ENCODE data around the gene TMEM44.
A peak's percentile ranks its signal among the peaks of the same experiment; 100 is the strongest.

Gene TMEM44

DNA sequence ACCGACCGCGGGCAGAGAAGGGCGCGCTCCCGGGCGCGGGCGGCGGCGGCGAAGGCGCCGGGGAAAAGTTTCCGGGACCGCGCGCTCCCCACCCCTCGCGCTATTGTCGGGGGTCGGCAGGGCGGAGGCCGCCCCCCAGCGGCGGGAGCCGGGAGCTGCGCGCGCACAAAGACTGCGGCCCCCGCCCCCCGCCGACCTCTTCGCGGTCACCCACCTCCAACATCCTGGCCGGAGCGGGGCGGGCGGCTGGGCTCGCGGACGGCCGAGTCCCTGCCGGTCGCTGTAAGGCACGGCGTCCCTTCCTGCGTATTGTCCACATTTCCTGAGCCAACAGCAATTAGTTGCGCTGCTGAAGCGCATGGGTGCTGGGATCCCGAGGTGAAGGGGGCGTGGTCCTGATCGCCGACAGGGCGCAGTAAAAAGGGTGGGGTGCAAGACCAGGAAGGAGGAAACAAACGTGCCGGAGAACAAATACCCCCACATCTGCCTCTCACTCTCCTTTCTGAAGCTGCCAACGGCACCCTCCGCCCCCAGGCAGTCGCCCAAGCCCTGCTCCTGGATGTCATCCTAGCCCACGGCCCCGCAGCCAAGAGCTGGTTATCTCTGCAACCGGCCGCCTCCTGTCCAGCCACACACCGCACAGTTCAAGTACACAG, at the start of gene TMEM44:
TSS of gene TMEM44 (minus strand) at position 71 of the 656 bp plus-strand sequence. CDS start 204 bp downstream, outside the sequence.
- DNase-seq = peak; percentile 23

DNA sequence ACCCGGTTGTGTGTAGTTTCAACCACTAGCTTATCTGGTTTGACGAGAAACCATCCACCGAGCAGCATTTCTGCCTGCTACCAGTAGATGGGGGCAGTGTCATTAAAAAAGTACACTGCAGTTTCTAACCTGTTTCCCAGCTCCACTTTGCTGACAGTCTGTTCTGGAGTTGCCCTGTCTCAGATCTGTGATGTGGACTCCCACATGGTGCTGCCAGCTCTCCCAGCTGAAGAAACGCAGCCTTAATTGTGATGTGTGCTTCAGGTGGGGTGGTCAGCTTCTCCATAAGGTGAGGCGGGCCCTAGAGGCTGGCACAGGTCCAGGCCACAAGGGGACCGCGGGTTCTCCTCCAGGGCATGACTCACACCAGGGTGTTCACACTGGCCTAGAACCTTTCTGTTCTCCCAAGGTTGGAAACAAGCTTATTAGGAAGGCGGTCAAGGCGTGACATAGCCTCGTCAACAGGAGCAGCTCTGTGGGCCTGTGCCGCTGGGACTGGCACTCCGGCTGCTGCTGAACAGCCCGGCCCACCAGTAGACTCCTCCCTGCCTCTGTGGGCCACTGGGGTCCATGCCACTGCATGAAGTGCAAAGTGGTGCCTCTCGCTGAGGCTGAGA, 49.6 kb upstream of the TMEM44 start:
- DNase-seq = peak; percentile 91

DNA sequence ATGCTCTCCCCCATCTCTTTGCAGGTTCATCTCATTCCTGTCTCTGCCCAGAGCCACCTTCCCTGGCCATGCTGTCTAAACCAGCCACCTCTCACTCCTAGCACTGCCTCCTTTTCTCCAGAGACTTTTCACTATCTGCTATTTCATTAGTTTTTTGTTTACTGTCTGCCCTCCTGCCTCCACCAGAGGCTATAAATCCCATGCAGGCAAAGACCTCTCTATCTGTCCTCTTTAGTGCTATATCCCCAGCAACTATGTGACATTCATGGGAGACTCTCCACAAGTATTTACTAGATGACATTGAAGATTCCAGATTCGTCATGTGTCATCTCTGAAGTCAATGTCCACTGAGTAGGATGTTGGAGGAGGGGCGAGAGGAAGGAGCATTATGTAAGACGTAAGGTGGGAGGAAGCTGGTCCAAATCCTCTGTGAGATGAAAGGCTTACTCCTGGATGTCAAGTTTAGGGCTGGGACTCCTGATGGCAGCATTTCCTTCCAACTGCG, 49.0 kb upstream of the TMEM44 start:
- DNase-seq = no peak

GRCh38 chr3:194680888-194681615, 47.8 kb upstream of the TMEM44 start:
- no peak for DNase-seq

DNA sequence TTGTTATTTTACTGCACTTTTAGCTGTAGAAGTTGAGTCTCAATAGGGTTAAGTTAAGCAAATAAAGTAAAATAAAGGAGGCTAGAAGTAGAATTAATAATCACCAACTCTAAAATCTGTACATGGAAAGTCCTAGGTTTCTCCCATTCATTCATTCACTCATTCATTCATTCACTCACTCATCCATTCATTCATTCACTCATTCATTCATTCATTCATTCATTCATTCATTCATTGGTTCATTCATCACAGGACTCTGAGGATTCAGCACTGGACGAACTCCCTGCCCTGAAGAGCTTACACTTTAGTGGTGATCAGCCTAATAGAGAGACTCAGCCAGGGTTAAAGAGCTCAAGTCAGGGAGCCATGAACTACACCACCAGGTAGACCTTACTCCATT, 43.3 kb upstream of the TMEM44 start:
- DNase-seq = no peak

DNA sequence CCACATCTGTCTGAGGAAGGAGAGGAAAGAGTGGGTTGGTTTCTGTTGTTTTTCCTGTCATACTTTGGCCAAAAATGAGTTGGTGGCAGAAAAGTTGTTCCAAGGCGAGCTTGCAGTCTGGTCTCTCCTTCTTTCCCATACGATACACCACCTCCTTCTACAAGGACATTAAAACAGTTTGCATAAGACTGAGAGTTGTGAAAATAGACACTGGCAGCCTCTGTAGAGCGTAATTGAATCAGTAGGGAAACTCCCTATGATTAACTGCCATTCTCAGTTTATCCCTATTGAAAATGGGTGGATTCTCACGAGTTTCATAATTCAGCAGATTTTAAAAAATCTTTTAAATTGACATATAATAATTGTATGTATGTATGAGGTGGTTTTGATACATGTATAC, 42.5 kb upstream of the TMEM44 start:
- DNase-seq = no peak

- no peak for DNase-seq
Observed at GRCh38 chr3:194675081-194675640, 41.9 kb upstream of the TMEM44 start.

GRCh38 chr3:194673761-194674160, 40.5 kb upstream of the TMEM44 start:
- DNase-seq = no peak

- DNase-seq = no peak
Observed at GRCh38 chr3:194672876-194673275, 39.7 kb upstream of the TMEM44 start.

GRCh38 chr3:194671900-194672808, 38.9 kb upstream of the TMEM44 start, which contains the start of gene LSG1:
LSG1 (minus strand) TSS chr3:194672191; CDS start chr3:194672162, 29 bp downstream.
- peak; percentile 95 for DNase-seq

DNA sequence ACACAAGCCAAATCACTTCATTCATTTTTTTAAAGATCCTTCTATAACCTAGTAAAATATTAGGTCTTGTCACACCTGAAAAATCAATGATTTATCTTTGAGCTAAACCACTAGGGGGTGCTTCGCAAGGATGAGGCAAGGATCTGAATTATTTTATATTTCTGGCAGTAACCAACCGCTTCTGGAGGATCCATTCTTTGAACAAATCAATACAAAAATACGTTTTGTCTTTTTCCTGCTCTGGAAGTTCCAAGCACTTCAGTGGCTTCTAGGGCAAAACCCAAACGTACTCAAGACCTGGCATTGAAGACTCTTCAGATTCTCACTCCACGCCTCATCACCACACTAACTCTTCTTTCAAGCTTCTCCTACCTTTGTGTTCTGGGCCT, 38.3 kb upstream of the TMEM44 start:
- no peak for DNase-seq

DNA sequence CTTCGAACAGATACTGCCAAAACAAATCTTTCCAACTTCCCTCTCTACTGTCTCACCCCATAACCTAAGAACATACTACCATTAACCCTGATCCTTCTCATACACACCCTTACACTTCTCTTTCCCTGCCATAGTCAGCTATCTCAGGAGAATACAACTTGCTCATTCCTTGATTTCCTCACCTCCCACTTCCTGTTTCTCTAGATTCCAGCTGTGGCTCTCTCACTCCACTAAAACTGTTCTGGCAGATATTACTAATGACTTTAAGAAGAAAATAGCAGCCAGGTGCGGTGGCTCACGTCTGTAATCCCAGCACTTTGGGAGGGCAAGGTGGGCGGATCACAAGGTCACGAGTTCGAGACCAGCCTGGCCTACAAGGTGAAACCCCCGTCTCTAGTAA, 34.1 kb upstream of the TMEM44 start:
- DNase-seq = no peak

DNA sequence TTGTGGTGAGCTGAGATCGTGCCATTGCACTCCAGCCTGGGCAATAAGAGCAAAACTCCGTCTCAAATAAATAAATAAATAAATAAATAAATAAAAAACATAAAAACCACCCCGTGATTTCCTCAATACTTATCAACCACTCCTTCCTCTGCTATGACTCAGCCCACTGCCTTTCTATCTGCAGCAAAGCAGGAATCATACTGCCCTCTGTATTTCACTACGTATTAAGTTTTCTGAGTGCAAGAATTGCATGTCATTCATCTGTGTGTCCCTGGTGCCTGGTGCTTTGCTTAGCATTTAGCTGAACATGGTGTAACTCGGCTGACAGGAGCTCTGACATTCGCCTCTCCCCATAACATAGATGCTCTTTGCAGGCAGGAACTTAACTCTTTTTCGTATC, 31.6 kb upstream of the TMEM44 start:
- DNase-seq = no peak

DNA sequence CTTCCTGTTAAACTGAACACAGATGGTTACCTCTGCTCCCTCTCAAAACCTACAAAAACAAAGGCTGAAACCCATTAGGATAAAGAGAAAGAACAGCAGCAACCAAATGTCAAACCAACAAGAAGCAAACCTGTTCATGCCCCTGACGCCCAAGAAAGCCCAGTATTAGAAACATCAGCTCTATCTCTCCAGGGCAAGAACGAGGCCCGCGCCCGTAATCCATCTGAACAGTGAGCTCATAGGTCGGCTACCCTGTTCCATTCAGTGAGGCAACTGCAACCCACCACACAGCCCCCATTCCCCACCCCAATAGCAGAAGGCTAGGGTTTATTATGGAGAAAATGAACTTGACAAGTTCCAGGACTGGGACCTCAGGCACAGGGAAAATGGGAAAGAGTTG, 28.7 kb upstream of the TMEM44 start:
- DNase-seq = peak; percentile 30

- DNase-seq = peak; percentile 53
Observed at GRCh38 chr3:194661374-194661773, 28.2 kb upstream of the TMEM44 start.

- no peak for DNase-seq
Observed at GRCh38 chr3:194659778-194660177, 26.6 kb upstream of the TMEM44 start.

DNA sequence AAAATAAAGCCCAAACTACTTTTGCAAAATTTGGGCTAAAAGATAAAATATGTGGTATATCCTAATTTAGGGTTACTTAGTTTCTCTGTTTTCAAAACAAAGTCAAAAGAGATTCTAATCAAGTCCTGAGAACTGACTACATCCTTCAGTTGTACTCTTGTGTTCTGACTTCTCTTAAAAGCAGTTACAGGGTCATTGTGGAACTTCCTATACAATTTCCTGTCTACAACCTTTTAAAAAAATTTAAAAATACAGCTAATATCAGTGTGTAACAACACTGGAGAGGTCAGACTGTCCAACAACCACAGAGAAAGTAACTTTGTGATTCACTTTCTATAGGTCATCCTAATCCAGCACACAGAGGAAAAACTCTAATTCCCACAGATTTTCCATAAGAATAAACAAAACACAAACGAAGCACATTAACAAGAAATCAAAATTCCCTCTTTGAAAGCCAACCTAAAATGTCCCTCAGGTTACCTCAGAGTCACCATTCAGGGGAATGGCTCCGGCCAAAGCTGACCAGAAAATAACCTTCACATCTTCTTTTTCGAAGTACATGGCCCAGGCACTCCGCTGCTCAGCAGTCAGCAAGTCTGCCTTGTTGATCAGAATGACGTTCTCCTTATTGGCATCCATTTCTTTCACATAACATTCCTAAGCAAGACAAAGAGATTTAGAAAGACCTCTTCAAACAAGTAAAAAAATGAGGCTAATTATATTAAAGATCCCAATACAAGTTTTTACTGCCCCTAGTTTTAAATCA, 25.4 kb upstream of the TMEM44 start:
- no peak for DNase-seq

DNA sequence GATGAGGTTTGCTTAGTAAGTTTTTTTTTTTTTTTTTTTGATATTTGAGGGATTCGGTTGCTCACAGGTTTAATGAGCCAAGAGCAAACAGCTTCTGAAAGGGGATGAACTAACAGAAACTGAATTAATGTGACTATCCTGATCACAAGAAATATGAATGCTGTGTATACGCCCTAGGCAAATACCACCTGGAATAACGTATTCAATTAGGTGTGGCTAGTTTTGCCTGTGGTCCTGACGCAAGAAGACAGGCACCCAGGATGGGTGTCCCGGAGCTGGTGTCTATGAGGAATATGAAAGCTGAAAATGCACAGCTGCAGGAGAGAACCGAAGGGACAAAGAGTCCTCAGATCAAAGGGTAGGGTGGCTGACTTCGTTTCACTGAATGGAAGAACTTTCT, 24.2 kb upstream of the TMEM44 start:
- no peak for DNase-seq

GRCh38 chr3:194654443-194654842, 21.2 kb upstream of the TMEM44 start:
- no peak for DNase-seq

DNA sequence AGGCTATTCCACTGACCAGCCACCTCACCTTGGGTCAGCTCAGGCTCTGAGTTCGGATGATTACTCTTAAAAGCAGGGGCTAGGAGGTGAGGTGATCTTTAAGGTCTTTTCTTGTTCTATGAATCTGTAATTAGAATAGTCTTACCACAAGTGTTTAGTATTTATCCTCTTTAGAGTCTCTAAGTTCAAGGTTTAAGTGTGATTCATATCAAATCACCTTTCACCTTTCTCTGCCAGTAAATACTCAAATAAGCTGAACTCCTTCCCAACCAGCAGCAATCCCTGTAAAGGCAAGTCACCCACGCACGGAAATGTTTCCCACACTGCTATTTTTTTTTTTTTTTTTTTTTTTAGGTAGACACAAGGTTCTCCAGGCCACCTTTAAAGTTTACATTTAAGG, 14.5 kb upstream of the TMEM44 start:
- no peak for DNase-seq

- DNase-seq = no peak
Observed at GRCh38 chr3:194642769-194643168, 9.6 kb upstream of the TMEM44 start.

DNA sequence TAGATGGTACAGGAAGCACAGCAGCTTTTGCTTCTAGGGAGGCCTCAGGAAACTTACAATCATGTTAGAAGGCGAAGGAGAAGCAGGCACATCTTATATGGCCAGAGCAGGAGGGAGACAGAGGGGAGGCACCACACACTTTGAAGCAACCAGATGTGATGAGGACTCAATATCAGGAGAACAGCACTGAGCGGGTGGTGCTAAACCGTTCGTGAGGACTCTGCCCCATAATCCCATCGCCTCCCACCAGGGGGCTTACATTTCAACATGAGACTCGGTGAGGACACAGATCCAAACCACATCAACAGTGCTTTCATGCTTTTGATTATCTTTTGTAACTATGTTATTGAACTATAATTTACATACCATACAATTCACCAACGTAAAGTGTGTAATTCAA, 7.6 kb upstream of the TMEM44 start:
- peak; percentile 7 for DNase-seq

All from NCI-H1694 (cell line).